H54 (cell line): ENCODE data around the gene ZDHHC14.
A peak's percentile ranks its signal among the peaks of the same experiment; 100 is the strongest.

Experiments
- DNase-seq: peaks from one replicate; pipeline ENCODE4 v3.0.0; 2011; ENCODE audit warnings: low spot score, mixed read lengths; ENCODE audit not compliant: insufficient read length
- FAIRE-seq: peaks from 3 replicates; lab custom pipeline; 2011; peaks lifted over from hg19 to GRCh38; lab: Jason Lieb, UNC
- POLR2A ChIP-seq: IDR thresholded peaks from 2 replicates; pipeline ENCODE4 v1.6.1; 2011; ENCODE audit warnings: low read depth, mild to moderate bottlenecking, low read length

ZDHHC14 gene

DNA sequence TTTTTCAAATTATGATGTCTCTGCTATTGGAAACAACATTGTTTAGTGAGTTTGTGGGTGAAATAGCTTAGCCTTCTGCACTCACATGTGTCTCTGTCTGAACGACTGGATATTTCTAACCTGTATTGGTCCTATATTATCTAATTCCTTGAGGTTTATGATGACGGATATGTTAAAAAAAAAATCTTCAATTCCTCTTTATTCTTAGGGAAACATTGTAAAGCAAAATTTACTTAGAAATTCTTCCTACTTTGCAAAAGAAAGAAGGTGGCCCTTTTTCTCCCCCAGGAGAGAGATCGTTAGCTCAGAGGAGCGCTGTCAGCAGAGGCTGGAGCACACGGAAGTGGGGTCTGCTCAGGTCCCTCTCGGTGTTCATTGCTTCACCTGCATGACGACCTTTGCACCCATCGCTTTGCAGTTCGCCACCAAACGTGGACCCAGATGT, 149.8 kb downstream of the ZDHHC14 start:
- DNase-seq, result no peak
- TF ChIP-seq POLR2A, result no peak
- FAIRE-seq, result no peak

DNA sequence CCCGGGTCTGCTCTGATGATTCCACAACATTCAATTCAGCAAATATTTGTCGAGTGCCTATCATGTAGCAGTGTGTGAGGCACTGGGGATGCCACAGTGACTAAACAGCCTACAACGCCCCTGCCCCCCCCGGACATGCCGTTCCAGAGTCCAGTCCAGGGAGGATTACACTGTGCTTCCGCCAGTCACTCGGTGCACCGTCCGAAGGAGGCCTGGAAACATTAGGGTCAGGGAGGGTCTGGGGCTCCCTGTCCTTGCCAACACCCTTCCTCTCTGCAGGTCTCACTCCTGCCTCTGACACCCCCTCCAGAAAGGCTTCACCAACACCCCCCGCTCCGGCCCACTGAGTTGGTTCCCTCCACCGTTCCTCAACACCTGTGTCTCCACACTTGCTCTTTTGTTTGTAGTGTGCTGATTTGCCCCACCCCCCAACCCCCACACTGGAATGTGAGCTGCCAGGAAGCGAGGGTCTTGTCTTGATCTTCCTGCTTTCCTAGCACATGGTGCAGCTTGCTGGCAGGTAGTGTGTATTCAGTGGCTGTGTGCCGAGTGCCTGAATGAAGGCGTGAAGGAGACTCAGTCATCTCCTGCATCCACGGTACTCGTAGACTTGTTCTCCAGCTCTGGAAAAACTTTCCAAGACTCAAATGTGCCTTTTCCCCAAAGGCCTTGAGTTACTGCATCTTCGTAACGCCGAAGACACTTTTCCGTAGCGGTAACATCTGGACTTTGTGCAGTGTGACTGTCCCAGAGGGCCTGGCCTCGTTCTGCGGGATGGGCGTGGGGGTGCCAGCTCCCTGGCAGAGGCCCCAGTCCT, 150.4 kb downstream of the ZDHHC14 start:
- no peak for DNase-seq
- no peak for TF ChIP-seq POLR2A
- FAIRE-seq, result no peak

DNA sequence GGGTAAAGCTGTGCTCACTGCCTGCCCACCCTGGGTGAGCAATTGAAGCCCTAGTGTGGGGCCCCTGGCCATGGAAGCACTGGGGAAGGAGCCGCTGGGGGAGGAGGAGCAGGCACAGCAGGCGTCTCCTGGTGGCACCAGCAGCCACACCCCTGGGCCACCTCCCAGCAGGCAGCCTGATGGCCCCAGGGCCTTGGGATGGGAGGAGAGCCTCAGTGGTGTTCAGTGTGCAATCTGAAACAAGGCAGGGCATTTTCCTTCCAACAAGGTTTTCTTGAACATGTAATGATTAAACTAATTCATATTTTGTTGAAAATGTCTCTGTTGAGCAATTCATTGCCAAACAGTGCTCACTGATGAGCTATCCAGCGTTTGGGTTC, 151.0 kb downstream of the ZDHHC14 start:
- DNase-seq (no peak), FAIRE-seq (no peak)
- no peak for TF ChIP-seq POLR2A

DNA sequence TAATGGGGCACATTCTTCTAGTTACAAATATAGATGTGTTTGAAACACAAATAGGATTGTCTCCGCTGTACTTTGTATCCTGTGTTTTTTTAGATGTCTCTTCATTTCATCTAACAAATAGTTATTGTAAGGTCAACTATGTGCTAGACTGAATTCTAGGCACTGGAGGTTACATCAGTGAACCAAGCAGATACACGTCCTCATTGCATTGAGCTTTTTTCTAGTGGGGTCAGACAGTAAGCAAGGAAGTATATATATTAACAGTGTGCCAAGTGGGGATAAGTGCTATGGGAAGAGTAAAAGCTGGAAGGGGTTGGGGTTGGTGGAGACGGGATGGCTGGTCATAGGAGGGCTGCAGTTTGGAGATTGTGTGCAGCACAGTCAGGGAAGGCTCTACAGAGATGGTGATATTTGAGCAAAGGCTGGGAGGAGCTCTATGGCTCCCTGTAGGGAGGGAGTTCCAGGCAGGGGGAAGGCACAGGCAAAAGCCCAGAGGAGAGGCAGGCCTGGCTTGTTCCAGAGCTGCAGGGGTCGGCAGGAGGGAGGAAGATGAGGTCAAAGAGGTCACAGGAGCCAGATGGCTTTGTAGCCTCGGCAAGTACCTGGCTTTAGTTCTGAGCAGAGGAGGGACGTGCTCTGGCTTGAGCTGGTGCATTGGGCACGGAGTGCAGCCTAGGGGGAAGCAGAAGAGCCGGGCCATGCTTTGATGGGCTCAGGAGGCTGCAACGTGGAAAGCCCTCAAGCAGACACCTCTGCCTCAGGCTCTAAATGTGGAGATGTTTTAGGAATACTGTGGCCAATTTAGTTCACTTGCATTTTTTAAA, 152.3 kb downstream of the ZDHHC14 start:
- FAIRE-seq, result no peak
- no peak for DNase-seq
- no peak for TF ChIP-seq POLR2A

DNA sequence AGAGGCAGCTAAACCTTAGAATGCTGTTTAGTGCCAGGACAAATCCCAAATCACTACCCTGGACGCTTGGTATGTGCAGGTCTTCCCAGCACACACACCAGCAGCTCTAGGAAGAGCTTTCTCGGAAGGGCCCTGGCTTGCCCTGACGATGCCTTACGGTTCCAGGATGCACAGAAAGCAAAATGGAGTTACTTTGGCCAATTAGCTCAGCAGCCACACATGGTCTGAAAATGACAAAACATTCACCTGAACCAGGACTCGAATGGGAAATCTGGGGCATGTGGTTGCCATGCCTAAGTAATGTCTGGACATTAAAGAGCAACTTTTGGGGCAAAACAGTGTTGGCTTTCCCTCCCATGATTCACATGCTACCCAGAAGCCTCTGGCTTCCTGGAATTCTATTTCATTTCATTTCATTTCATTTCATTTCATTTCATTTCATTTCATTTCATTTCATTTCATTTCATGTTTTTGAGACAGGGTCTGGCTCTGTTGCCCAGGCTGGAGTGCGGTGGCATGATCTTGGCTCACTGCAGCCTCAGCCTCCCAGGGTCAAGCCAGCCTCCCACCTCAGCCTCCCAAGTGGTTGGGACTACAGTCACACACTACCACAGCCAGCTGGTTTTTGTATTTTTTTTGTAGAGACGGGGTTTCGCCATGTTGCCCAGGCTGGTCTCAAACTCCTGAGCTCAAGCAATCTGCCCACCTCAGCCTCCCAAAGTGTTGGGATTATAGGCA, 153.3 kb downstream of the ZDHHC14 start:
- FAIRE-seq (no peak), DNase-seq (no peak)
- no peak for TF ChIP-seq POLR2A

DNA sequence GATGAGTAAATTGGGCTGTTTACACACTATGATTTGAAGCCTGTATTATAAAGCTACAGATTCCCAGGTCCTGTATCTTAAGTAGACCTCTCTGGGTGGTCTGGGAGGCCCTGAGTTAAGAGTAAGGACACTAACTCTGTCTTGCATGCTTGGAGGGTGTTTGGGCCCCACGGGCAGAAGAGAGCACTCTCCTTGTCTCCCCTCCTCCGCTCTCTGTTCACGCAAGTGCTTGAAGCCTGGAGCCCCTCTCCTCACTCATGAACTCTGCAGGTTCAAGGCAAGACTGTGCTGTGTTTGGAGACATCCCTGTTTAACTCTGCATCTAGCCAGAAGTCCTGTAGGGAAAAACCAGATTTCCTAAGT, 154.0 kb downstream of the ZDHHC14 start:
- no peak for FAIRE-seq
- DNase-seq, result no peak
- no peak for TF ChIP-seq POLR2A

DNA sequence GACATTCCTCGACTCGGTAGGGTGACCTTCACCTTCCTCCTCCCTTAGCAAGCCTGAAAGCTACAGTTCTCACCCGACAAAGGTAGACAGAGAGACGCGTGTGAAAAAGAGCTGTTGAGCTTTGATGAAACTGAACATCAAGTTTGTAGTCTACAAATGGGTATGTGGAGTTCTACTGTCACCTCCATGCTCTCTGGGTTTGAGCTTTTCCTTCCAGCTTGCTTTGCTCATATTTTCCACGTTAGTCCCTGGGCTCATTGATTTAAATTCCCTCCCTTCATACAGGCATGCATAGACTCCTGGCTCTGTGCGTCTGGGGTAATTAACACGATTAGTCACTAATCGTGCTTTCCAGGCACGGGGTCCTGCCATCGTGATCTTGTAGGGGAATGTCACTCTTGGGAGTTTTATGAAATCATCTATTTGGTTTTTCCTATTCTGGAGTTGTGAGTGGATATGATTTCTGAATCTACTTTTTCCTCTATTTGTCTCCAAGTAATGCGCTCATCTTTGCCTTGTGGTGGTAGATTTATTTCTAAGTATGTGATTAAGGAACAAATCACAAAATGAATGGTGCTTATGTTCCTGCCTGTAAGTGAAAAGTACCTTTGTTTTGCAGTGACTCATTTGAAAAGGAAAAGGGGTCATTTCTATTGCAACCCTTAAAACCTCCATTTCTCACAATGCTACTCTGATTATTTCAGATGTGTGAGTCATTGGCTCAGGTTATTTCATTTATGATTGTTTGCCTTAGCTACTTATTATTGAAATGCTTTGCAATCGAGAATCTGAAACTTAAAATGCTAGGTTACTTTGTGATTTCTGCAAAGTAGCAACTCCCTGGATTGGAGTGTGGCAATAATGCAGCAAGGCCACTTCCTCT, 154.6 kb downstream of the ZDHHC14 start:
- TF ChIP-seq POLR2A, result no peak
- peak; percentile 15 for DNase-seq
- FAIRE-seq, result no peak

DNA sequence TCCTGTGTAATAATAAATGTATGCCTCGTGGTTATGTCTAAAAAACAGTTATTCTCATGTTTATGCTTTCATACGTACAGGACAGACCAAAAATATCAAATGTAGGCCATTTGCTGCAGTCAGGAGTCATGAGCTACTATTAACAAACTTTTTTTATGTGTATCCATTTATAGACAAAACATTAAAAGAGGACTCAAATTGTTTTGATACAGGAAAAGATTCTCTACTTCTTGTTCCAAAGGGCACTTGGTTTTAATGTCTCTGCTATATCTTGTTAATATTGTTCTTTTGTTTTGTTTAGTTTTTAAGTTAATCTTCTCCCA, 155.2 kb downstream of the ZDHHC14 start:
- DNase-seq (no peak), FAIRE-seq (no peak)
- TF ChIP-seq POLR2A, result no peak

DNA sequence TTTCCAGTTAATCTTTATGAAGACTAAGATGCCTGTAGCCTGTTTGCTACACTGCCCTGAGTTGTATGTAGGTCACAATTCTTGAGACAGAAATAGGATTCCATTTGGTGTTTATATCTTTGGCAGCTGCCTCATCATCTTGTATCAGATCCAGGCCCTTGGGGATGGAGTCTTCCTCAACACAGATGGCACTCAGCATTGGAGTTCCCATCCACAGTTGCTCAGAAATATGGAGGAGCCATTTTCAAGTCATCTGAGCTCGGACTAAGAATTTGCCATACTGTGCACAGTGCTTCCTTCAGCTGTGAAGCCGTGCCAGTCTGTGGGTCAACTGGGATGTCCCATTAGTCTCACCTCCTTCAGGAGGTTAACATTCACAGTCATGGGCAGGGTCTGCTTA, 156.6 kb downstream of the ZDHHC14 start:
- FAIRE-seq, result no peak
- DNase-seq, result no peak
- TF ChIP-seq POLR2A, result no peak

DNA sequence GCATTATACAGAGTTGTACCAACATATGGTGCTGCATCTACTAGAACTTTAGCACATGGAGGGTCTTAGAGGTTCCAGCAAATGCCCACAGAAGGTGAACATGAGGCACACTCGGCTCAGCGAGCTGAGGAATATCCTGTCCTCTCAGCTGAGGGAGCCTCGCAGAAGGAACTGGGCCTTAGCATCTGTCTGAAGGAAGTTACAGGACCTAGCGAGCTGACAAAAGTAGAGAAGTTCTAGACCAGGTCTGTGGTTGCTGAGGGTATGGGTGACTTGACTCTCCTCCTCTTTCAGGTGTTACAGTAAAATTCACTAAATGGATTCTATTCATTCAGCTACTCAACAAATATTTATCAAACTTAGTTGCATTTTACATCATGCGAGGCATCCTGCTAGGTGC, 157.2 kb downstream of the ZDHHC14 start:
- TF ChIP-seq POLR2A, result no peak
- FAIRE-seq (no peak), DNase-seq (no peak)

DNA sequence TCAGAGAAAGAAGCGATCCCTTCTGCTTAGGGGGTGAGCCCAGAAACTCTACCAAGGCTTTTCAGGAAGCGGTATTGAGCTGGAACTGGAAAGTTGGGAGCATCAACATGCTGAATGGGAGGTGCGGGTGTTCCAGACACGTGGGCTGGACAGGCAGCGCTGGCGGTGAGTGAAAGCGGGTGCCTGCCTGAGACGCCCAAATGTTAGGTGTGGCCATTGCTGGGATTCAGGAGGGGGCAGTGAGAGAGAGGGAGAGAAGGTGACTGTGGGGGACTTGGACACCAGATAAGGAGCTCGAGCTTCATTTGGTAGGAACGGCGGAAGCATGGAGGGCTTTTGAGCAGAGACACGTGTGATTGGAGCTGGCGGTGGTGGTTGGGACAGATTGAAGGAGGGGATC, 157.7 kb downstream of the ZDHHC14 start:
- TF ChIP-seq POLR2A, result no peak
- DNase-seq (no peak), FAIRE-seq (no peak)

DNA sequence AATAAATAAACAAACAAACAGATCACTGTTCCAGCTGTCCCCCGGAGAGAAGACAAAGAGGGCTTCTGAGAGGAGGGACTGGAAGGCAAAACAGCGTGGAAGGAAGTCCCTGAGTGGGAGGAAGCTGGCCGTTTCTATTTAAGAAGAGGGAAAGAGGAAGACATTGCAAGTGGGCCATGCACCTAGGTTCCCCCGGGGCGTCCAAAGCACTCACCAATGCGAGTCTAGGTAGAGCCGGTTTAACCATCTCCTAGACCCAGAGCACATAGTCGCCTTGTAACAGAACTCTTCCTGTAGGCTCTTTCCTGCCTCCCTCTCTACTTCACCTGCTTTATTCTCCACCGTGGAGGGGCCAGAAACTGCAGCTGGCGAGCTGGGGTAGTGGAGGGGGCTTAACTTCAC, 158.4 kb downstream of the ZDHHC14 start:
- FAIRE-seq, result no peak
- no peak for DNase-seq
- TF ChIP-seq POLR2A, result no peak

DNA sequence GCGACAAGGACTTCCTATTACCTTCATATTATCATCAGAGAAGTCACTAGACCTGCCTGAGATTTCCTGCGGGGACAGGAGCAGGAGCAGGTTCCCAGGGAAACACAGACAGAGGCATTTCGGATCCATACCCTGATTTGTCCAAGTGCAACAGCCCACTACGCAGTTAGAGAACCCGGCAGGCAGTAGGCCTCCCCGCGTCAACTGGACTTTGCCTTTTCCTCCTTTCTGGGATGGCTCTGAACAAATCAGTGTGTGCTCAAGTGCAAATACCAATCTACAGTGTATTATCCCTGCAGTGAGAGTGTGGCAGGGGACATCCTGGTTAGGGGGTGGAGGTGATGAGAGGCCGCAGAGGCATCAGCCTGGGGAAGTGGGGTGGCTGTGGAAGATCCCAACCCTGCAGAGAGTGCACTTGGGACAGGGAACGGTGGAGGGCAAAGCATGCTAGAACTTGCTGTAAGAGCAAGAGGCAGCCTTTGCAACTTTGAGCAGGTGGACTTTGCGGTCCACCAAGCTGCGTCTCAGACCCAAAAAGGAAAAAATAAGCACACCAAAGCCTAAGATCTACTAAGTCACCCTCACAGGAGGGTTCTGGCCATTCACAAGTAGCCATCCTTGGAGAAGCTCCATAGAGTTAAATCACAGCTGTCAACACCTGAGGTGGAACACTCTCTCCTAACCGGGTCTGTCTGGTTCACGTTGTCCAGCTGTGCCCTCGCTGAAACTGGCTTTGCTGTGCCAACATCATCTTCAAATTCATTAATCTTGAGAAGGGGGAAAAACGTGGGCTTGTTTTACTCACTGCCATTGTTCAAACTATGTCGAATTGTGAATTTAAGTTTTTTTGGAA, 159.1 kb downstream of the ZDHHC14 start:
- FAIRE-seq (no peak), DNase-seq (no peak)
- TF ChIP-seq POLR2A, result no peak
